DOHH2 (cell line): ENCODE results near the gene PCGF2.

Source experiments
- CTCF ChIP-seq: fragments of 200-600 bp; sonication (generic); IDR thresholded peaks from one replicate; pipeline ENCODE4 v1.5.1; 2014; ENCODE audit warnings: antibody characterized with exemption, mild to moderate bottlenecking, low read depth, low read length; ENCODE audit not compliant: poor library complexity, severe bottlenecking
- EZH2phosphoT487 ChIP-seq: fragments of 200-600 bp; sonication (generic); IDR thresholded peaks from 2 replicates; pipeline ENCODE4 v1.6.1; 2017; ENCODE audit warnings: borderline replicate concordance, mild to moderate bottlenecking, antibody characterized with exemption, low read length, moderate library complexity, mixed read lengths

GRCh38 chr17:38704606-38705522 lies 43.3 kb downstream of the PCGF2 start, which contains the start of gene MLLT6:
- TF ChIP-seq EZH2phosphoT487: no peak
- no peak for TF ChIP-seq CTCF
